Left ventricle myocardium inferior (tissue), 1 donor: ENCODE results near the gene PPAN. TPM values are rescaled to one million over a fixed set of nuclear protein-coding genes. Genes with fewer than 3 reads are reported as not detected.

ENCODE experiments used
- DNase-seq: peaks from one replicate; pipeline ENCODE4 v3.0.0-alpha.2; 2020
- H3K27ac ChIP-seq: fragments of 200-600 bp; replicated peaks from 2 replicates; pipeline ENCODE4 v1.8.0; 2021
- H3K27me3 ChIP-seq: fragments of 200-600 bp; 2 replicates; pipeline ENCODE4 v1.8.0; 2021; ENCODE audit warnings: low read depth
- H3K36me3 ChIP-seq: fragments of 200-600 bp; 2 replicates; pipeline ENCODE4 v1.8.0; 2021
- H3K4me1 ChIP-seq: fragments of 200-600 bp; 2 replicates; pipeline ENCODE4 v1.8.0; 2021
- H3K4me3 ChIP-seq: fragments of 200-600 bp; 2 replicates; pipeline ENCODE4 v1.8.0; 2021; ENCODE audit warnings: mild to moderate bottlenecking, moderate library complexity
- H3K9me3 ChIP-seq: fragments of 200-600 bp; replicated peaks from 2 replicates; pipeline ENCODE4 v1.8.0; 2021
- CTCF ChIP-seq: fragments of 200-600 bp; IDR thresholded peaks from 2 replicates; pipeline ENCODE4 v1.8.0; 2021; ENCODE audit warnings: antibody characterized with exemption, mild to moderate bottlenecking, borderline replicate concordance
- intact Hi-C: fragments of 100-400 bp; cut with micrococcal nuclease; formaldehyde crosslinking; loops from one replicate; pipeline ENCODE4 v1.11.0; 2022
- total RNA-seq: library from RNA; stranded (reverse); fragmentation: NEBNext Ultra II Directional; extraction: Animal tissue kit (Norgen Biotek cat#: 25700); gene quantifications from one replicate; pipeline ENCODE4 v1.2.1, GENCODE V29; 2021
- donor health status: DM: no; HTN: yes; CAD: no; lungs with severe emphysema.

The PPAN gene
- total RNA-seq, 1 donor from 2014 or later = 23.6 TPM

- no peak overlapping the region for H3K27ac ChIP-seq
- peaks cover 27% of the 10 kb centered on the region for H3K36me3 ChIP-seq
- no peak for TF ChIP-seq CTCF
- no peak for DNase-seq
- peaks cover 25% of the 10 kb centered on the region for H3K4me1 ChIP-seq
- H3K4me3 ChIP-seq = no peak overlapping the region
- intact Hi-C loops = no loop called here
- H3K27me3 ChIP-seq = no peaks in the 10 kb centered on the region
- H3K9me3 ChIP-seq = no peaks in the 10 kb centered on the region
These were observed 1.3 kb upstream of the PPAN start for GRCh38 chr19:10104665-10105508.

GRCh38 chr19:10105509-10106099, 558 bp upstream of the PPAN start:
- Histone ChIP-seq H3K9me3 (no peaks in the 10 kb centered on the region), H3K27ac (peak overlapping the region; percentile 89), H3K27me3 (no peaks in the 10 kb centered on the region), H3K4me1 (peaks cover 25% of the 10 kb centered on the region), H3K4me3 (peak overlapping the region; percentile 99), H3K36me3 (peaks cover 35% of the 10 kb centered on the region)
- intact Hi-C loops = no loop called here
- DNase-seq = no peak
- no peak for TF ChIP-seq CTCF

- intact Hi-C loops = no loop called here
- Histone ChIP-seq H3K27ac (no peak overlapping the region), H3K9me3 (no peaks in the 10 kb centered on the region), H3K27me3 (no peaks in the 10 kb centered on the region), H3K36me3 (peaks cover 44% of the 10 kb centered on the region), H3K4me3 (peak overlapping the region; percentile 99), H3K4me1 (peaks cover 25% of the 10 kb centered on the region)
- no peak for TF ChIP-seq CTCF
- no peak for DNase-seq
These were observed 1.1 kb downstream of the PPAN start for GRCh38 chr19:10107254-10107653.

GRCh38 chr19:10107817-10108367, 1.7 kb downstream of the PPAN start:
- Histone ChIP-seq H3K4me1 (peaks cover 26% of the 10 kb centered on the region), H3K9me3 (no peaks in the 10 kb centered on the region), H3K36me3 (peaks cover 44% of the 10 kb centered on the region), H3K27me3 (no peaks in the 10 kb centered on the region), H3K27ac (no peak overlapping the region), H3K4me3 (no peak overlapping the region)
- TF ChIP-seq CTCF = no peak
- DNase-seq = no peak
- intact Hi-C loops = no loop called here

GRCh38 chr19:10109528-10109927, 3.4 kb downstream of the PPAN start:
- H3K4me3 ChIP-seq = no peak overlapping the region
- no peaks in the 10 kb centered on the region for H3K9me3 ChIP-seq
- peaks cover 45% of the 10 kb centered on the region for H3K36me3 ChIP-seq
- no peak for DNase-seq
- H3K27me3 ChIP-seq = no peaks in the 10 kb centered on the region
- no peak for TF ChIP-seq CTCF
- no peak overlapping the region for H3K27ac ChIP-seq
- intact Hi-C loops = no loop called here
- peaks cover 31% of the 10 kb centered on the region for H3K4me1 ChIP-seq
